MCF 10A (cell line): Measurements from ENCODE around the gene PUM2. TPM values are rescaled to one million over a fixed set of nuclear protein-coding genes. Genes with fewer than 3 reads are reported as not detected.

Experiments
- BruUV-seq: library from RNA; stranded (reverse); fragments of 400-500 nt; replicated peaks from 2 replicates; lab custom pipeline; 2021; lab: Mats Ljungman, UMichigan
- CTCF ChIA-PET: fragments of 300-600 bp; sonication (Branson Sonifier 250); formaldehyde crosslinking; extraction: SDS; loops from one replicate; lab custom pipeline; 2021; ENCODE audit warnings: antibody characterized with exemption, inconsistent platforms; lab: Yijun Ruan, JAX
- POLR2A ChIA-PET: fragments of 300-600, 350-650 bp; sonication (Branson Sonifier 250); formaldehyde crosslinking; extraction: SDS; loops from one replicate; lab custom pipeline; 2020; ENCODE audit warnings: antibody characterized with exemption, inconsistent platforms; lab: Yijun Ruan, JAX
- DNase-seq: peaks from one replicate; pipeline ENCODE4 v3.0.0-alpha.2; 2018; ENCODE audit not compliant: unreplicated experiment
- H3K27ac Mint-ChIP-seq: one replicate; pipeline ENCODE4 v1.8.0; 2022; ENCODE audit warnings: mild to moderate bottlenecking, low read depth, mixed read lengths; ENCODE audit not compliant: unreplicated experiment
- H3K27me3 Mint-ChIP-seq: one replicate; pipeline ENCODE4 v1.8.0; 2022; ENCODE audit warnings: mixed read lengths; ENCODE audit not compliant: insufficient read depth, unreplicated experiment
- H3K36me3 Mint-ChIP-seq: one replicate; pipeline ENCODE4 v1.8.0; 2022; ENCODE audit warnings: mild to moderate bottlenecking, moderate library complexity, mixed read lengths; ENCODE audit not compliant: insufficient read depth, unreplicated experiment
- H3K4me1 Mint-ChIP-seq: one replicate; pipeline ENCODE4 v1.8.0; 2022; ENCODE audit warnings: mixed read lengths; ENCODE audit not compliant: insufficient read depth, unreplicated experiment
- H3K4me3 Mint-ChIP-seq: one replicate; pipeline ENCODE4 v1.8.0; 2022; ENCODE audit warnings: mild to moderate bottlenecking, moderate library complexity, mixed read lengths; ENCODE audit not compliant: unreplicated experiment
- H3K9me3 Mint-ChIP-seq: one replicate; pipeline ENCODE4 v1.8.0; 2022; ENCODE audit warnings: mixed read lengths; ENCODE audit not compliant: unreplicated experiment
- CTCF ChIP-seq: fragments of 200-600 bp; IDR thresholded peaks from one replicate; pipeline ENCODE4 v1.8.0; 2022; ENCODE audit warnings: antibody characterized with exemption, mild to moderate bottlenecking; ENCODE audit not compliant: unreplicated experiment
- intact Hi-C: fragments of 100-400 bp; cut with micrococcal nuclease; formaldehyde crosslinking; loops from 2 replicates; pipeline ENCODE4 v1.14.1; 2022
- total RNA-seq: library from RNA; stranded (reverse); gene quantifications from 2 replicates; pipeline ENCODE4 v1.2.3, GENCODE V29; 2022

The PUM2 gene
- total RNA-seq, 1 experiment from 2014 or later = 86.7 TPM

GRCh38 chr2:20207051-20207450 lies 143.6 kb downstream of the PUM2 start:
- Mint-ChIP-seq H3K4me1 (peaks cover 48% of the 10 kb centered on the region), H3K9me3 (no peaks in the 10 kb centered on the region), H3K27ac (peak overlapping the region; percentile 94), H3K4me3 (no peak overlapping the region), H3K36me3 (peaks cover 48% of the 10 kb centered on the region), H3K27me3 (no peaks in the 10 kb centered on the region)
- no peak for TF ChIP-seq CTCF
- DNase-seq = no peak
- ChIA-PET CTCF (interaction anchor here (1.0 to 6.4 kb wide), 8 partner anchors 14 to 99 kb away, joined by 3 to 46 read pairs (median 6); partner anchors contain the start of gene SDC1), POLR2A (interaction anchor here (0.9 to 13.0 kb wide), 7 partner anchors 10 to 27 kb away, joined by 3 to 222 read pairs (median 7); partner anchors contain the start of gene SDC1)
- BruUV-seq = no TSS peak
- intact Hi-C loops = no loop called here

DNA sequence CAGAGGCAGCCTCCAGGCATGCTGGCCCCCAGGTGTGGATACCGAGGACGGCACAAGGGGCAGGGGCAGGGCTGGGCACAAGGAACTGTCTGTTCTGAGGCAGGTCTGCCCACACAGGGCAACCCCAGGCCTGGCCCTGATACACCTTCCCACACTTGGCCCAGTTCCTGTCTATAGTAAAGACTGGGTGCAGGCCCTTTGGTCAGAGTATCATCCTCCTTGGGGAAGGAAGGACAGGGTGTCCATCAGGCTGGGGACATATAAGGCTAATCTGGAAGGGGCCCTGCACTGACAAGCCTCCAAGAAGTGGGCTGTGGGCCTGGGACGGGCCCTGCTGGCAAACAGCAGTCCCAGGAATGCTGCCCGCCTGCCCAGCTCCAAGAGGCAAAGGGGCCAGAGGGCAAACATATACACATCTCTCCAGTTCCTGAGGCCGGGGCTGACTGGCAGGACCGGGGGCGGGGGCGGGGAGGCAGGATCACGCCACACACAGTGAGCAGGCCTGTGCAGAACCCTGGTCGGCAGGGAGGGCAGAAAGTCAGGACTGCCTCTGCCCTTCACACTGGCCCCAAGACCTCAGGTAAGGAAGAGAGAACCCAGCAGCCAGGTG lies 144.6 kb downstream of the PUM2 start:
- Mint-ChIP-seq H3K4me1 (peaks cover 45% of the 10 kb centered on the region), H3K36me3 (peaks cover 55% of the 10 kb centered on the region), H3K27ac (peak overlapping the region; percentile 94), H3K4me3 (no peak overlapping the region), H3K9me3 (no peaks in the 10 kb centered on the region), H3K27me3 (no peaks in the 10 kb centered on the region)
- CTCF ChIA-PET = interaction anchor here (1.1 to 6.4 kb wide), 10 partner anchors 16 to 103 kb away, joined by 4 to 46 read pairs (median 10); partner anchors contain the start of gene SDC1
- TF ChIP-seq CTCF = peak; percentile 11
- DNase-seq = peak; percentile 58
- BruUV-seq = no TSS peak
- POLR2A ChIA-PET = interaction anchor here (0.6 to 13.0 kb wide), 6 partner anchors 12 to 26 kb away, joined by 3 to 222 read pairs (median 6); partner anchors contain the start of gene SDC1
- intact Hi-C loops = no loop called here

DNA sequence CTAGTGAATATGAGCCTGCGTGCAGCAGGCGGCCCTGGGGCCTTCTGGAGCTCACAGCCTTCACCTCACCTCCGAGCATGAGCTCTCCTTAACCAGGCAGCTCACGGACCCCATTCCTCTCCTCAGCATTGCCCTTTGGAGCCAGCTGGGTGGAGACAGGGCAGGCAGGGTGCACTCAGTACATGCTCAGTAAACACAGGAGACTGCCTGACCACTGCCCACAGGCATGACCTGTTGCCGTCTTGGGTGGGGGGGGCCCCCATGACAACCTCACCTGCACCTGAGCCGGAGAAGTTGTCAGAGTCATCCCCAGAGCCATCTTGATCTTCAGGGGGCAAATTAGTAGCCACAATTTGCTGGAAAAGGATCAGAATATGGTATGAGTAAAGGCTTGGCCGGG lies 145.6 kb downstream of the PUM2 start:
- POLR2A ChIA-PET = interaction anchor here (0.7 to 13.0 kb wide), 4 partner anchors 14 to 58 kb away, joined by 3 to 222 read pairs (median 8); partner anchors contain the start of gene SDC1
- no TSS peak for BruUV-seq
- Mint-ChIP-seq H3K9me3 (no peaks in the 10 kb centered on the region), H3K36me3 (peaks cover 65% of the 10 kb centered on the region), H3K27ac (no peak overlapping the region), H3K4me3 (no peak overlapping the region), H3K4me1 (peaks cover 35% of the 10 kb centered on the region), H3K27me3 (no peaks in the 10 kb centered on the region)
- no peak for DNase-seq
- intact Hi-C loops = no loop called here
- CTCF ChIA-PET = interaction anchor here (0.6 to 6.4 kb wide), 15 partner anchors 14 to 102 kb away, joined by 3 to 46 read pairs (median 6); partner anchors contain the start of gene SDC1
- no peak for TF ChIP-seq CTCF

- no peak for DNase-seq
- TF ChIP-seq CTCF = no peak
- ChIA-PET POLR2A (interaction anchor here (0.6 to 0.9 kb wide), 2 partner anchors 13 to 48 kb away, joined by 3 read pairs; no protein-coding TSS in a partner anchor), CTCF (interaction anchor here (0.7 to 6.4 kb wide), 11 partner anchors 9 to 191 kb away, joined by 3 to 46 read pairs (median 5); partner anchors contain the start of gene SDC1)
- Mint-ChIP-seq H3K27me3 (no peaks in the 10 kb centered on the region), H3K4me1 (peaks cover 36% of the 10 kb centered on the region), H3K9me3 (no peaks in the 10 kb centered on the region), H3K27ac (no peak overlapping the region), H3K36me3 (peaks cover 65% of the 10 kb centered on the region), H3K4me3 (no peak overlapping the region)
- intact Hi-C loops = no loop called here
- BruUV-seq = no TSS peak
These were observed 147.0 kb downstream of the PUM2 start for GRCh38 chr2:20203521-20204225.
